Measurements from ENCODE around the gene CDK14. TPM values are rescaled to one million over a fixed set of nuclear protein-coding genes. Genes with fewer than 3 reads are reported as not detected.

CDK14 gene
- total RNA-seq, 1 experiment from 2014 or later: 39.1 TPM

DNA sequence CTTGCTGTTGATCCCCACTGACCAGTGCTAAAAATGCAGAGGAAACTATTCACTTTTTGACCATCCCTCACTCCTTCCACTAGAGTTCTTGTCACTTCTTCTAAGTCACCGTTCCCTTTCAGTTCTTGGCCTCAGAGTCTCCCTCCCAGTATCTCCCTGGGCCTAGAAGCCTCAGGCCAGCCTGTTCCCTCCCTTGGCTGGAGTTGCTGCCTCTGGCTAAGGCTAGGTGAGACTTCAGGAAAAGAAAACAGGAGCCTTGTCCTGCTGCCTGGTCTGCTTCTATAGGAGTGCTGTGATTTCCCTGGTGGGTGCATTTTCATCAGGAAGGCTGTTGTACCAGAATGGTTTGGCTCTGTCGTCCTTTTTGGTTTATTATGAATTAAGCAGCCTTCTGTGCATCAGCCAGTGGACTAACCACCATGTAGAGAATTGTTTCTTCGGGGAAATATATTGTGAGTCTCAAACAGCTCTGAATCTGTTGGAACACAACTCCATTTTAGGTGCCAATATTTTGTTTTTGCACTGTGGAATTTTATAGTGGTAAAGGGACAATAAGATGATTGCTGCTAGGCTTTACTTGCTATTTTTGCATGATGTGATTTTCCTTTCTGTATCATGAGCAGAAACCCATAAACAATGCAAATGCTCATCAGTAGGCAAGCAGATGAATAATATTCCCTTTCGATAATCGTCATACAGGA is 434.7 kb downstream of the CDK14 start:
- intact Hi-C loops (cut with micrococcal nuclease; ENCODE audit: unreplicated experiment): loop anchor here (5.0 kb wide), 1 partner anchor 879 kb away; the partner anchor contains the start of gene STEAP1
- Histone ChIP-seq H3K9me3 (ENCODE audit: insufficient read depth, low read depth) (no peaks in the 10 kb centered on the region), H4K20me1 (ENCODE audit: insufficient read depth) (no peaks in the 10 kb centered on the region), H3K4me2 (no peak overlapping the region), H3K36me3 (ENCODE audit: low read depth) (no peaks in the 10 kb centered on the region), H3K27me3 (ENCODE audit: insufficient read depth, low read depth) (no peaks in the 10 kb centered on the region), H3F3A (ENCODE audit: insufficient read depth, low read depth) (no peaks in the 10 kb centered on the region), H2AFZ (no peak overlapping the region), H3K27ac (no peak overlapping the region), H3K4me3 (no peak overlapping the region), H3K79me2 (ENCODE audit: low read depth) (no peaks in the 10 kb centered on the region), H3K9me2 (ENCODE audit: insufficient read depth) (no peaks in the 10 kb centered on the region), H3K4me1 (replicated peaks; ENCODE audit: insufficient read depth) (no peaks in the 10 kb centered on the region)
- CTCF ChIA-PET: no interaction called here
- no TSS peak for BruUV-seq (replicated peaks)
- POLR2A ChIA-PET (ENCODE audit: unreplicated experiment): no interaction called here
- no peak for DNase-seq
- TF ChIP-seq, protein P1, sequence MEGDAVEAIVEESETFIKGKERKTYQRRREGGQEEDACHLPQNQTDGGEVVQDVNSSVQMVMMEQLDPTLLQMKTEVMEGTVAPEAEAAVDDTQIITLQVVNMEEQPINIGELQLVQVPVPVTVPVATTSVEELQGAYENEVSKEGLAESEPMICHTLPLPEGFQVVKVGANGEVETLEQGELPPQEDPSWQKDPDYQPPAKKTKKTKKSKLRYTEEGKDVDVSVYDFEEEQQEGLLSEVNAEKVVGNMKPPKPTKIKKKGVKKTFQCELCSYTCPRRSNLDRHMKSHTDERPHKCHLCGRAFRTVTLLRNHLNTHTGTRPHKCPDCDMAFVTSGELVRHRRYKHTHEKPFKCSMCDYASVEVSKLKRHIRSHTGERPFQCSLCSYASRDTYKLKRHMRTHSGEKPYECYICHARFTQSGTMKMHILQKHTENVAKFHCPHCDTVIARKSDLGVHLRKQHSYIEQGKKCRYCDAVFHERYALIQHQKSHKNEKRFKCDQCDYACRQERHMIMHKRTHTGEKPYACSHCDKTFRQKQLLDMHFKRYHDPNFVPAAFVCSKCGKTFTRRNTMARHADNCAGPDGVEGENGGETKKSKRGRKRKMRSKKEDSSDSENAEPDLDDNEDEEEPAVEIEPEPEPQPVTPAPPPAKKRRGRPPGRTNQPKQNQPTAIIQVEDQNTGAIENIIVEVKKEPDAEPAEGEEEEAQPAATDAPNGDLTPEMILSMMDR (conservative IDR thresholded peaks at IDR 0.05): no peak
- TF ChIP-seq EZH2 (IDR thresholded peaks at IDR 0.05; ENCODE audit: low read depth): no peak

DNA sequence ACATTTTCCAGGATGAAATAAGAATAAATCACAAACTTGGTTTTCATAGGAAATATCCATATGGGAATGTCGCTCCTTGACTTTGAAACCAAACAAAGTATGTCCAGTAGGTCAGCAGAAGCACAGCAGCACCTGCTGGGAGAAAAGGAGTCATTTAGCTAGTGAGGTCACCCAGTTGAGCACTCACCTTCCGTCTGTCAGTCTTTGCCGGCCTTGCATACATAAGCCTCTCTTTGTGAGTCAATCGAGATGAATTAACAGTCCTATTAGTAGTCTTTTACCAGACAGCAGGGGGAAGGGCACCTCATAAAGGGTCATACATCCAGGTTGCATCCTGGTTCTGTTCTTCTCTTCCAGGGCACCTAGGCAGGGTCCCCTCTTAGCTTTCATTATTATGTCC is 435.6 kb downstream of the CDK14 start:
- POLR2A ChIA-PET (ENCODE audit: unreplicated experiment): no interaction called here
- no peak for DNase-seq
- Histone ChIP-seq H3K36me3 (ENCODE audit: low read depth) (no peaks in the 10 kb centered on the region), H3K27me3 (ENCODE audit: insufficient read depth, low read depth) (no peaks in the 10 kb centered on the region), H3K4me3 (no peak overlapping the region), H3K9me3 (ENCODE audit: insufficient read depth, low read depth) (no peaks in the 10 kb centered on the region), H3K79me2 (ENCODE audit: low read depth) (no peaks in the 10 kb centered on the region), H3K27ac (no peak overlapping the region), H3K4me1 (replicated peaks; ENCODE audit: insufficient read depth) (no peaks in the 10 kb centered on the region), H3K9me2 (ENCODE audit: insufficient read depth) (no peaks in the 10 kb centered on the region), H4K20me1 (ENCODE audit: insufficient read depth) (no peaks in the 10 kb centered on the region), H3K4me2 (no peak overlapping the region), H3F3A (ENCODE audit: insufficient read depth, low read depth) (no peaks in the 10 kb centered on the region), H2AFZ (no peak overlapping the region)
- no TSS peak for BruUV-seq (replicated peaks)
- TF ChIP-seq, protein P1 (conservative IDR thresholded peaks at IDR 0.05): no peak
- no peak for TF ChIP-seq EZH2 (IDR thresholded peaks at IDR 0.05; ENCODE audit: low read depth)
- CTCF ChIA-PET: no interaction called here
- intact Hi-C loops (cut with micrococcal nuclease; ENCODE audit: unreplicated experiment): loop anchor here (5.0 kb wide), 1 partner anchor 879 kb away; the partner anchor contains the start of gene STEAP1

DNA sequence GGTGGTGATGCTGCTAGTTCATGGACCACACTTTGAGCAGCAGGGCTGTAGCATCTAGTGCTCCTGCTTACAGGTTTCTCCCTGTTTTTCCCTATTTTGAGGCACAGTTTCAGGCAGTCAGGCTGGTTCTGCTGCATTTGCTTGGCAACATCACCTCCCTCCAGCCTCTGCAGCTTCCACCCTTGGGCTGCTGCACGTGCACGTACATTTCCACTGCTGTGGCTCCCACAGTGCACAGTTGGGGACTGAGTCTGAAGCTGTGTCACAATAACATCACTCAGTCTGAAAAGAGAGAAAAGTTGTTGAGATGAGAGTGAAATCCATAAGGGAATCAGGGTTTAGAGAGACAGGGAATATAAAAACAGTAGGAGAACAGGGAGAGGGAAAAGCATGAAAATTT is 437.5 kb downstream of the CDK14 start:
- H3K79me2 ChIP-seq (ENCODE audit: low read depth): no peaks in the 10 kb centered on the region
- H2AFZ ChIP-seq: no peak overlapping the region

More for the DNA sequence above, 437.5 kb downstream of the CDK14 start:
- no peaks in the 10 kb centered on the region for H4K20me1 ChIP-seq (ENCODE audit: insufficient read depth)
- intact Hi-C loops (cut with micrococcal nuclease; ENCODE audit: unreplicated experiment): loop anchor here (5.0 kb wide), 1 partner anchor 881 kb away; the partner anchor contains the start of gene STEAP1
- H3K36me3 ChIP-seq (ENCODE audit: low read depth): no peaks in the 10 kb centered on the region
- no peaks in the 10 kb centered on the region for H3F3A ChIP-seq (ENCODE audit: insufficient read depth, low read depth)
- POLR2A ChIA-PET (ENCODE audit: unreplicated experiment): interaction anchor here (0.6 kb wide), 2 partner anchors 63 to 325 kb away, joined by 3 to 4 read pairs; no protein-coding TSS in a partner anchor
- BruUV-seq (replicated peaks): no TSS peak
- H3K4me3 ChIP-seq: no peak overlapping the region
- CTCF ChIA-PET: no interaction called here
- H3K4me2 ChIP-seq: no peak overlapping the region
- no peak overlapping the region for H3K27ac ChIP-seq
- H3K9me3 ChIP-seq (ENCODE audit: insufficient read depth, low read depth): no peaks in the 10 kb centered on the region
- no peaks in the 10 kb centered on the region for H3K27me3 ChIP-seq (ENCODE audit: insufficient read depth, low read depth)
- no peaks in the 10 kb centered on the region for H3K4me1 ChIP-seq (replicated peaks; ENCODE audit: insufficient read depth)
- TF ChIP-seq EZH2 (IDR thresholded peaks at IDR 0.05; ENCODE audit: low read depth): no peak
- TF ChIP-seq, protein P1 (conservative IDR thresholded peaks at IDR 0.05): no peak
- no peak for DNase-seq
- no peaks in the 10 kb centered on the region for H3K9me2 ChIP-seq (ENCODE audit: insufficient read depth)
